GM19238 (cell line): ENCODE measurements around the gene SSTR3.
"Not testable (repeated sequence)": the region's sequence is repeated elsewhere in the genome, so short reads cannot be mapped to it uniquely, and the experiment has no call there.

Experiments
- DNase-seq: peaks from one replicate; pipeline ENCODE4 v3.0.0; 2011; ENCODE audit warnings: low spot score; ENCODE audit not compliant: insufficient read length

The SSTR3 gene

DNA sequence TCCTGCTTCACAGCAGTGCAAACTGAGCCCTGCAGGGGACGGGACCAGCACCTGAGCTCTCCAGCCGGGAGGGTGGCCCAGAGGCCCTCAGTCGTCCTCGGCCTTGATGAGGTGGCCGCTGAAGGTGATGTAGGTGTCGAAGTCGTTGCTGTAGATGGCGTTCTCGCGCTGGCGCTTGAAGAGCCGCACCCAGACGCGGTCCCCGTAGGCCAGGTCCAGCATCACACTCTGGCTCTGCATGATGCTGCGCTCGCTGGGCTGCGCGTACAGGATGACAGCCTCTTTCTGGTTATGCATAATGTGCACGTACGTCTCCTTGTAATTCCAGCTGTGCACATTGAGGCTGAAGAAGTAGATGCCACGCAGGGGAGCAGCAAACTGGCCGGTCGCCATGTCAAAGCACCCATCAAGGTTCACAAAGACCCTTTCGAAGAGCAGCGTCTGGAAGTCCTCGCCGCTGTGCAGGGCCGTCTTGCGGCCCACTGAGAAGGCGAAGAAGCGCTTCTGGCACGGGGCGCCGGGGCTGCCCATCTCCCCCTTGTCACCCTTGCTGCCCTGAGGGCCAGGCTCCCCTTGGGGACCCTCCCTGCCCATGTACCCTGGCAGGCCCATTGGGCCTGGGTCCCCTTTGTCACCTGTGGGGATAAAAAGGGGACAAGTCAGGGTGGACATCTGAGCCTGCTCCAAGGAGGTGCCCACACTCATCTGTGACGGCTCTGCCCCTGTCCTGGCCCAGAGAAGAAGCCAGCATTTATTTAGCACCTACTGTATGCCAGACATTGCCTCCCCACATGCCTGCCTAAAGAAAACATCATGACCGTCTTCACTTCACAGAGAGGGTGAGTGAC lies 30.0 kb downstream of the SSTR3 start:
- no peak for DNase-seq

DNA sequence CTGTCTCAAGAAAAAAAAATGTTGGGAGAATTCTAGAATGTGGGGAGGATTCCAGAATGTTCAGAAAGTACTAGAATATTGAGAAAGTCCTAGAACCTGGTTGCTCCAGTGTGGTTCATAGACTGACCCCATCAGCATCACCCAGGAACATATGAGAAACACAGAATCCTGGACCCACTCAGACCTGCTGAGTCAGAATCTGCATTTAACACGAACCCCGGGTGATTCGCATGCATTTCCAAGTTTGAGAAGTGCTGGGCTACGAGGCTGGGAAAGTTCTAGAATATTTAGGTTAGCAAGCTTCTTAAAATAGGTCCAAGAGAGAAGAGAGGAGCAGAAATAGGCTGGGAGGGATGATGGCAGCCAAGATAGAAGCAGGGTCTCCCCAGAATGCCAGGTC lies 30.6 kb downstream of the SSTR3 start:
- no peak for DNase-seq

DNA sequence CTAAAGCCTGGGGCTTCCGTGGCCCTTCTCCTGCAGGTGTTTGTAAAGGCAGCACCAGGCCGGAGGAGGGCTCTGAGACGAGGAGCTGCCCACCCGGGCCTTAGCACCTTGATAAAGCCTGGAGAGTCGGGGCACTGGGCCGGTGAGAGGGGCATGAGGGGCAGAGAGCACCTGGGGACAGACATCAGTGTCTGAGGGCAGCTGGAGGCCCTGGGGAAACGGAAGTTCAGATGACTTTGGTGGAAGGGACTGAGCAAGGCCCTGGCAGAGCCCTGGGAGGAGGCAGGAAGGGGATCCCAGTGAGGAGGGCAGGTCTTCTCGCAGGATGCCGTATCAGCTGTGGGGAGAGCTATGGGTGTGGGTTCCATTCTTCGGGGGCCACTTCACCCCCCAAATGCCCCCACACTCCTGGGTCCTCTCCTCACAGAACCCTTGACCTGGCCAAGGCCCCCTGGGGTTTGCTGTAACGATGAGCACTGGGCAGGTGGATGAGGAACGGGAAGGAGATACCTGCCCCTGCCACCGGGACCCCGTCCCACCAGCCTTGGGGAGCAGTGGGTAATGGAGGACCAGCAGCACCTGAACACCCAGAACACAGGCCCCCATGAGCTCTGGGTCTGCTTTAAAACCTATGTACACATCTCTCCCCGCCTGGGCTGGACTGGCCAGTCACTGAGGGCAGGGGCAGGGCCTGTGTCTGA lies 31.6 kb downstream of the SSTR3 start:
- DNase-seq: no peak

DNA sequence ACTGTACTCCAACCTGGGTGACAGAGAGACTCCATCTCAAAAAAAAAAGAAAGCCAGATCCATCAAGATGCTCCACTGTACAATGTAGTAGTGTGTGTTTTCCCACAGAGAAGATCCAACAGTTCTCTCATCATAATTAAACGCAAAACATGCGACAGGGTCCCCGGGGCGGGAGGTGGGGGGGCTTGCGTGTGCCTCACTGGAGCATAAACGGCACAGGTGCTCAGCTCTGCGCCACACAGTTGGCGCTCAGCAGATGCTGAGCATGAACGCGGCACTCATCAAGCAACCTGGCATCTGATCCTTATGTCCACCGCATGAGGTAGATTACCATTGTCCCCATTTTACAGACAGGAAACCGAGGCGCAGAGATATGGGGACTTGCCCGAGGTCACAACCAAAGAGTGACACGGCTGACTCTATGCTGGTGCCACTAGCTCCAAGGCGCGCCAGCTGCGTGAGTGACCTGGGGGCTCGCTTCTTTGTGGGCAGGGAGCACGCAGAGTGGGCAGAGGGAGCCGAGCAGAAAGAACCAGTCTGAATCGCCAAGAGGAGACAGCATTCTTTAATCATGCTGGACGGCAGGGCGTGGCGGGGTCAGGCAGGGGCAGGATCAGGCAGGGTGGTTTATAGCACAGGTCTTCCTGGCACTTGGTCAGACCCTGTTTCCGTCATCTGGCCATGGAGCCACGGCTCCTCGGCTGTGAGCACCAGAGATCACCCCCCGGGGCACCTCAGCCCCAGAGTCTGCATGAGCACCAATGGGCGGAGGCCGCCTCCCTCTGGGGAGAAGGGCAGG lies 32.5 kb downstream of the SSTR3 start:
- no peak for DNase-seq

DNA sequence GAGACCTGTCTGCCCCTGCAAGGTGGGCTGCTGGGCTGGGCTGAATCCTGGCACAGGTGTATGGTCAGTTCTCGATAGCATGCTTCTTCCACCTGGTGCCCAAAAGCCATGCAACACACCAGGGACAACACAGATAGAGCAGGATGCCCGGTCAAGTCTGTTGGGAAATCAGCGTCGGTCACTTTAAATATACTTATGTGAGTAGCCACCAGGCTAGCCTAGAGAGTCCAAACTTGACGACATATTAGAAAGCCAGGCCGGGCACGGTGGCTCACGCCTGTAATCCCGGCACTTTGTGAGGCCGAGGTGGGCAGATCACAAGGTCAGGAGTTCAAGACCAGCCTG lies 33.2 kb downstream of the SSTR3 start:
- no peak for DNase-seq

DNA sequence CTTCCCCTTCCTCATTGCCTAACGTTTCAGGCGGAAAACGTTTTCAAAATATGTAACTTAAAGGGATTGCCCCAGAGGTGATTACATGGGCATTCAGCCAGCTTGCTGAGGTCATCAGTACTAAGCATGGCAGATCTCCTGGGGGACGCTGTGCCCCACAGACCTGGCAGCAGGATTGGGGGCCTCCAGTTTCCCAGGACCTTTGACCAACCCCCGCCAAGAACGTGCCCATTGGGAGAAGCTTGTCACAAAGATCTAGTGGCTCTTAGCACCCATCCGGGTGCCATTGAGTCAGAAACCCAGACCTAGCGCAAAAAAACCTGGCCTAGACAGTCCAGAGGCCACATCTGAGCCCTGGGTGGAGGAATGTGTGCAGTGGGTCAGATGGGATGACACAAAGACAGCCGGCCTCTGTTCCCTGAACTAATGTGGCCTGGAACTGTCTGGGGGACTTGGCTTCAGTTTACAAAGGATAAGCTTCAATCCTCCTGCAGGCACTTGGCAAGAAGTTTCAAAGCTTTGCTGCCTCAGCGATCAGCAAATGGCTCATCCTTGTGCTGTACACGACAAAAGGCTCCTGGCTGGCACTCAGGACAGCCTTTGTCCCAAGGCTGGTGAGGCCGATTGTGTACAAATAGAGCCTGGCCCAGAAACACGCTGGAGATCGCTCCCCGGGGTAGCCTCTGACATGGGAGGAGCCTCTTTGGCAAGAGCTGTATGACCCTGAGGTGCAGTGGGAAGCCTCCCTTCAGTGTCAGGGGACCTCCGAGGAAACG lies 33.7 kb downstream of the SSTR3 start:
- DNase-seq: no peak

DNA sequence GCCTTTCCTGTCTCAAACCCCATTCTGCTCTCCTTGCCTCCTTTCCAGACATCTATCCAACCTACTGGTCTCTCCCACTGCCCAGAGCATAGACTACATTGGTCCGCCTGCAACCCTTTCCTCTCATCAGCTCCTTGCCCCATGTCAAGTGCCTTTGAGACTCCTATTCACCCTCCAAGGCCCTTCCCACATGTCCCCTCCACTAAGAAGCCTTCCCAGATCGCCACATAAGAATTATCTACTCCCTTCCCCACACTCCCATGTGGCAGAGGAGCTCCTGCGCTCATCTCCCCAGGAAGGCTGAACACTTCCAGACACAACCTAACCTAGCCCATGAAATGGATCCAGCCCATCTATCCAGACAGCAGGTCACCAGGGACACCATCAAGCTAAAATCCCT lies 34.5 kb downstream of the SSTR3 start:
- no peak for DNase-seq

DNA sequence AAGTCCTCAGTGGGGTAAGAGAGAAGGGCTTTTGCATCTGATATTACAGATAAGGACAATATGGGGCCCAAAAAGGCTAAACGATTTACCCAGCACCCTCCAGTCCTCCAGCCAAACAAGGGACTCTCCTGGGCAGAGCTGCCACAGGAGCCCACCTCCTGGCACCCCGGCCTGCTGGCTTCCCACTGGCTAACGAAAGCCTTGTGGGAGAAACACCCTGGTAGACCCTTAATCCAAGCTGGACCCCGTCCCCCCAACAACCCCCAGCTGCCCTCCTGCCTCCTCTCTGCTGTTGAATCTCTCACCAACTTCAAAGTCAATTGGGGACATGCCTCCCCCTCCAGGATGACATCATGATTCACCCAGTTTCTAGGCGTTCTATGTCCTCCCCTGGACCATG lies 35.1 kb downstream of the SSTR3 start:
- no peak for DNase-seq

DNA sequence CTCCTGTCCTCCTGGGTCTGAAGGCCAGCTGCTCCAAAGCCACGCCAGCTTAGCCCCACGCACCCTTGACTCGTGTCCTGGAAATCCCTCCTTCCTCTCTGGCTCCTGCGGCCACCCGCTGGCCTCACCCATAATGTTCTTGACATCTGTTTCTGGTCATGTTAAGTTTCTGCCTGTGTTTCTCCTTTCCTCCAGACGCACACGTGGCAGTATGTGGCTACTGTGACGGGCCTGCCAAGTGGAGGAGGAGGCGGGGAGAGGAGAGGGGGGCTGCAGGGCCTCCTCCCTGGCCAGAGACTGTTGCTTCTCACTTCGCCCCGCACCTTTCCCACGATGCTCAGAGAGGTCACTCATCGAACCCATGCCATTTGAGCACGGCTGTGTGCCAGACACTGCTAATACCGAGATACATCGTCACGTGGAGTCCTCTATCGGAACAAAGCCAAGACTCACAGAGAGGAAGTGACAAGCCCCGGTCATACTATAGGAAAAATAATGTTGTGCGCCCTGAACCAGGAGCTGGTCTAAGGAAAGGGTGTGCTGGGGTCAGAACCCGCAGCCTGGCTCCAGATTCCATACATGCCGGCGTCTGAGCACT lies 35.7 kb downstream of the SSTR3 start:
- DNase-seq: no peak

DNA sequence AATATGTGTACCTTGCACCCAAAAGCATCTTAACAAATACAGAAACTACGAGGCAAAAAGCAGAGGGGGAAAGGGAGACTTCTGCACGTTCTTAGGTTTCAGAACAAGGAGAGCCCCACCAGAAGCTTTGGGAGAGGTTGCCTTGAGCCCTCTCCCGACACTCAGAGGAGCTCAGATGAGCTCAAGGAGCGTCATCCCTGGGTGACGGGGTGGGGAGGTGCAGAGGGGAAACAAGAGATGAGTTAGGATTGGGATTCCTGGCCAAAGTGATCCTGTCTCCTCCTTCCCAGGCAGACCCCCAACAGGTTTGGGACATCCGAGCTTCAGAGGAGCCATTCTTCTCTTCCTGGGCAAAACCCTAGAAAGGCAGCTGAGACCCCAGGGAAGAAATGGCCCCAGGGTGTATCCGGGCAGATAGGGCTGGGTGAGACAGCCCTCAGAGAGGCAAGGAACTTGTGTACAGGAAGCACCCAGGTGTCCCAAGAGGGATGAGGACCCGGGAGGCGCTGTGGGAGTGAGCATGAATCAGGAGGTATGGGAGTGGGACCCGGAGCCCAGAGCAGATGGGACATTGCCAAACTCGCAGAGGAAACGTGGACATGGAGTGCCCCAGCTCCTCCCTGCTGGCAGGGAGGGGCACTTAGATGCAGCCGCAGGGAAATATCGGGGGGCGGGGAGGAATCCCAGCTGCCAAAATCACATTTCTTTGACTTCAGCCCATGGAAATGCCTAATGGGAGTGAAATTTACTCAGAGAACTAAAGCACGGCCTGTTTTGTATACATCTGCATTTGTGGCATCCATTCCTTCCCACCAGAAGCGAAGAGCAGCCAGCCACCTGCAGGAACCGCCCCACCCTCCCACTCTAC lies 36.6 kb downstream of the SSTR3 start:
- DNase-seq: no peak

DNA sequence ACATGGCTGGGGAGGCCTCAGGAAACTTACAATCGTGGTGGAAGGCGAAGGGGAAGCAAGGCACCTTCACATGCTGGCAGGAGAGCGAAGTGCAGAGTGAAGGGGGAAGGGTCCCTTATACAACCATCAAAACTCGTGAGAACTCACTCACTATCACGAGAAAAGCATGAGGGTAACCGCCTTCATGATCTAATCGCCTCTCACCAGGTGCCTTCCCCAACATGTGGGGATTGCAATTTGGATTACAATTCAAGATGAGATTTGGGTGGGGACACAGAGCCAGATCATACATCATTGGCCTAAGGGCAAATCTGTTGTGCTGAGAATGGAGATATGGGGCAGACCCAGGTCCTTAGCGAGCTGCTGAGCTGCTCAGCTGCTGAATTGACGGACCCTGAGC lies 37.3 kb downstream of the SSTR3 start:
- DNase-seq: no peak

DNA sequence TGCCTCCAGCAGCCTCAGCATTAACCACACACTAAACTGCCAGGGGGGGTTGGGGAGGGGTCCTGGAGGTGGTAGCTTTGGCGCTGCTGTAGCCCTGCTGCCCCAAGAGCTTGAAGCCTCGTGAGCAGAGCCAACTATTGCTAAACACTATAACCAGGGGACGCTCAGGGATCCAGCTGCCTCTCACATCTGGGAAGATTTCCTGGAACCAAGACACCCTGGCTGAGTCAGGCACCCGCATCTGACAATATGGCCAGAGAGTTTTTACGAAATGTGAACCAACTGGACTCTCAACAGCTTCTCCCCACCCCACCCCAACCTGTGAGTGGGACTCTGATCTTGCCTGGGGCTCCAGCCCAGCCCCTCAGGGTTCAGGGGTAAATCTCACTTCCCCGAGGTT lies 38.6 kb downstream of the SSTR3 start:
- no peak for DNase-seq

DNA sequence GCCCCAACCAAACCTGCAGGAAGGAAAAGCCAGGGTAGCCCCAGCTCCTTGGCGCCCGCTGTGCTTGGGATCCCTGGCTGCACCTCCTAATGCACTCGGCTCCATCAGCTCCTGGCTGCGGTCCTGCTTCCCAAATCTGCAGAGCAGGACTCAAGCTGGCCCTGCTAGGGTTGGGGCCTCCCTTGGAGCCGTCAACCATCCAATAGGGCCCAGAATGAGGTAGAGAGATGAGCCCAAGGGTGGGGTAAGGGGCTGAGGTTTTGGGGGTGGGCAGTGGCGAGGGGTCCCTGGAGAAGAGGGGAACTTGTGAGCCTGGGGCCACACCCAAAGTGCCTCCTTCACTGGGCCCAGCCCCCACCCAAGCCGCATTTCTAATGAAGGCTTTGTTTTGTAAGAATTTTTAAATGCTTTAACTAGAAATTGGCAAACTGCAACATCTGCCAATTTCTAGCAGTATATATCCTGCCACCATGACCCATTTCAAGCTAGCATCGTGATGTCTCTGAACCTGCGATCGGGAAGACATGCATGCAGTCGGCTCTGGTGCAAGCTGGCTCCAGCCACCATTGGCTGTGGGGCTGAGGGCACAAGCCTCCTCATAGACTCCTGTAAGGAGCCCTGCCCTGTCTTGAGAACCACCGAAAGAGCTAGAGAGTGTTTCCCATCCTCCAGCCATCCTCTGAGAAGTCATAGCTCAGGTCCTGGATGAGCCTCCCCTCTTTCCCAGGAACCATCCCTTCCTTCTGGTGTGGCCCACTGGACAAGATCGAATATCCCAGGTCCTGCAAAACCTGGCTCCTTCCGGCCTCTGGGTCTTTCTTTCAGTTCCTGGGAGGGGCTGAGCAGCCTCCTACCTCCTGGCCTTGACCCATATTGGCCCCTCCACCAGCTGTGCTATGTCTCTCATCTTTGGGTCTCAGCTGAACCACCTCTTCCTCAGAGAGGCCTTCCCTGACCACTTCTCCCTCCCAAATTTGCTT lies 39.7 kb downstream of the SSTR3 start:
- no peak for DNase-seq

DNA sequence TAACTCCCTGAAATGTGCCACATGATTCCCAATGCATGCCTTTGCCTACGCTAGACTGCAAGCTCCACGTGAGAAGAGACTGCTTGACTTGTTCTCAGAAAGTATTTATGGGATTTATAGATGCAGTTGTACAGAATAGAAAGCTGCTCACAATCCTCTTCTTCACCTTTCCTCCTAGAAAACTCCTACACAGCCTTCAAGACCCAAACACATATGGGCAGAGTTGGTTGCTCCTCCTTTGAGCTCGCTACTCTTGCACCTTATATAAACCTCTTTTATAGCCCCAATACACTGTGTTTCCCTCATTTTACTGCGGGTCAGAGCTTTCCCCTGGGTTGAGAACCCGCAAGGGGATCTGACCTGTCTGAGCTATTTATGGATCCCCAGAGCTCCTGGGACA lies 40.6 kb downstream of the SSTR3 start:
- DNase-seq: no peak

DNA sequence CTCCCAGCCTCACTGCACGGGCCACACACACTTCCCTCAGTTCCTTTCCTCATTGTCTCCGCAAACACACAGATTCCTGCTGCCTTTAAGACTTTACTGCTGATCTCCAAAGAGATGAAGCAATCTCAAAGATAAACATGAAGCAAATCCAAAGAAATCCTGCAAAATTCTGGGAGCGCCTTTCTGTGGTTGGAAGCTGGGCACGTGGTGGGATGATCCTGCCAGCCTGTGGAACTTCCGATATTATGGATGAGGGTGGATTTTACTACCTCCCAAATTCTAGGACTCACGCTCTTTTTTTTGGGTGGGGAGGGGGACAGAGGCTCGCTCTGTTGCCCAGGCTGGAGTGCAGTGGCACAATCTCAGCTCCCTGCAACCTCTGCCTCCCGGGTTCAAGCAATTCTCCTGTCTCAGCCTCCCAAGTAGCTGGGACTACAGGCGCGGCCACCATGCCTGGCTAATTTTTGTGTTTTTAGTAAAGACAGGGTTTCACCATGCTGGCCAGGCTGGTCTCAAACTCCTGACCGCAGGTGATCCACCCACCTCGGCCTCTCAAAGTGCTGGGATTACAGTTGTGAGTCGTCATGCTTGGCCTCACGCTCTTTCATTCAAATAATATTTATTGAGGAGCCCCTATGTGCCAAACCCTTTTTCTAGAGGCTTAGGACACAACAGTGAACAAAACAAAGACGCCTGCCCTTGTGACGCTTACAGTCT lies 41.4 kb downstream of the SSTR3 start:
- DNase-seq: not testable (repeated sequence)

DNA sequence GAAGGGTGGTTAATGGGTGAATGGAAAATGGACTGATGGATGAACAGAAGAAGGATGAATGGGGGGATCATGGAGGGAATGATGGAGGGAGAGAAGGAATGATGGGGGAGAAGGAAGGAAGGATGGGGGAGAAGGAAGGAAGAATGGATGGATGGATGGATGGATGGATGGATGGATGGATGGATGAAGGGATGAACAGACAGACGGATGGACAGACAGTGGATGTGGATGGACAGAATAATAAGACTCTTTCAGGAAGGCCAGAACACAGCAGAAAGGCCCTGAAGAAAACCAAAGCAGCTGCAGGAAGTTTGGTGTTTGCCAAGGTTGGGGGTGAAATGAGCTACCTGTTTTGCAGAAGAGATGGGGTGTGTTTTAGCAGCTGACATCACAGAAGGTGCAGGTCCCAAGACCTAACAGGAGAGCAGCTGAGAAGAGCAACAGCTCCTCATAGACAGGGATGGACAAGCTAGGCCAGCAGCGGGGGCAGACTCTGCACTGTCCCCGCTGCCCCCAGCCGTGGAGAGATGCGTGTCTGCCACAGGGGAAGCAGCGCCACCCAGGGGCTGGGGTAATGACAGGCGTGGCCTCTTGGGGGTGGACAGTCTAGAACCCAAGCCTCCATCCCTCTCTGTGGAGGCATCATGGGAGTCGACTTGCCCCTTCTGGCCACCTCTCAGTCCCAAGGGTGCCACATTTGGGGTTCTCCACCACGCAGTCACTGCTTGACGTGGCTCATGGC lies 42.2 kb downstream of the SSTR3 start:
- DNase-seq: no peak

DNA sequence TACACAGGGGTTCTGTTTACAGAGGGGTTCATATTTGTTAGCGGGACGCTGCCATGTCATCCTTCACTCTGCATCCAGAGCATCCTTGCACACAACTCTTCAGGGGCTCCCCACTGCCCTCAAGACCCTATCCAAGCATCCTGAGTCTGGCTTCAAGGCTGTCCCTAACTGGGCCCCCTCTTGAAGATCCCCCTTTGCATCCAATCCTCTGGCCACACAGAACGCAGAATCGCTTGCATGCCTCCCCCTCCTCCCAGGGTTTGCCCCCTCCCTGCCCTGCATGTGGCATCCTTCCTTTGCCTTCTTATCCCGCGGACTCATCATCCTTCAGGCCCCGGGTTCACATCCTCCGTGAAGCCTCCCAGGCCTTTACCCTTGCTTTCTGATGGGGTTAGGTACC lies 42.9 kb downstream of the SSTR3 start:
- DNase-seq: no peak
